C4-2B (cell line): ENCODE results near the gene TAS1R1.

Source experiments
- H3K27ac ChIP-seq: fragments of 450-650 bp; 2 replicates; pipeline ENCODE4 v1.5.1; 2017
- ZFX ChIP-seq: fragments of 450-650 bp; IDR thresholded peaks from 2 replicates; pipeline ENCODE4 v1.6.1; 2017
- TF ChIP-seq, protein P1 (sequence below): fragments of 450-650 bp; conservative IDR thresholded peaks from 2 replicates; pipeline ENCODE4 v1.5.1; 2017; ENCODE audit warnings: mild to moderate bottlenecking

Gene TAS1R1

DNA sequence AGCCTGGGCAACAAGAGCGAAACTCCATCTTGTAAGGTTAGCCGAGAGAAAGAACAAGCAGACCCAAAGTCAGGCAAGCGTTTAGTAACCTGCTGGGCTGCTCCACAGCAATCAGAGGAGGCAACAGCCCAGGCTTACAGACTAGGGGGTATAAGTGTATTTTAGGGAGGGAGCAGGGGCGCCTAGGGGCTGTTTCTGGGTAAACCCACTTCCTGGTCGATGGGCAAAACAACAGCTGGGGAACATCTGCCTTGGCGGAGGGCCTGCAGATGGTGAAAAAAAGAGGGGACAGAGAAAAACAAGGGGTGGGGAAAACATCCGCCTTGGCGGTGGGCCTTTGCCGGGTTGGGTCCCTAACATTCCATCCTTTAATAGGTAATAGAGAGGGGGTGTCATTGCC is 5.2 kb downstream of the TAS1R1 start:
- TF ChIP-seq, protein P1, sequence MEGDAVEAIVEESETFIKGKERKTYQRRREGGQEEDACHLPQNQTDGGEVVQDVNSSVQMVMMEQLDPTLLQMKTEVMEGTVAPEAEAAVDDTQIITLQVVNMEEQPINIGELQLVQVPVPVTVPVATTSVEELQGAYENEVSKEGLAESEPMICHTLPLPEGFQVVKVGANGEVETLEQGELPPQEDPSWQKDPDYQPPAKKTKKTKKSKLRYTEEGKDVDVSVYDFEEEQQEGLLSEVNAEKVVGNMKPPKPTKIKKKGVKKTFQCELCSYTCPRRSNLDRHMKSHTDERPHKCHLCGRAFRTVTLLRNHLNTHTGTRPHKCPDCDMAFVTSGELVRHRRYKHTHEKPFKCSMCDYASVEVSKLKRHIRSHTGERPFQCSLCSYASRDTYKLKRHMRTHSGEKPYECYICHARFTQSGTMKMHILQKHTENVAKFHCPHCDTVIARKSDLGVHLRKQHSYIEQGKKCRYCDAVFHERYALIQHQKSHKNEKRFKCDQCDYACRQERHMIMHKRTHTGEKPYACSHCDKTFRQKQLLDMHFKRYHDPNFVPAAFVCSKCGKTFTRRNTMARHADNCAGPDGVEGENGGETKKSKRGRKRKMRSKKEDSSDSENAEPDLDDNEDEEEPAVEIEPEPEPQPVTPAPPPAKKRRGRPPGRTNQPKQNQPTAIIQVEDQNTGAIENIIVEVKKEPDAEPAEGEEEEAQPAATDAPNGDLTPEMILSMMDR, result no peak
- no peak for TF ChIP-seq ZFX
- H3K27ac ChIP-seq, result no peak overlapping the region

GRCh38 chr1:6569033-6569432 is 13.9 kb downstream of the TAS1R1 start:
- TF ChIP-seq, protein P1, result no peak
- no peak for TF ChIP-seq ZFX
- no peak overlapping the region for H3K27ac ChIP-seq

DNA sequence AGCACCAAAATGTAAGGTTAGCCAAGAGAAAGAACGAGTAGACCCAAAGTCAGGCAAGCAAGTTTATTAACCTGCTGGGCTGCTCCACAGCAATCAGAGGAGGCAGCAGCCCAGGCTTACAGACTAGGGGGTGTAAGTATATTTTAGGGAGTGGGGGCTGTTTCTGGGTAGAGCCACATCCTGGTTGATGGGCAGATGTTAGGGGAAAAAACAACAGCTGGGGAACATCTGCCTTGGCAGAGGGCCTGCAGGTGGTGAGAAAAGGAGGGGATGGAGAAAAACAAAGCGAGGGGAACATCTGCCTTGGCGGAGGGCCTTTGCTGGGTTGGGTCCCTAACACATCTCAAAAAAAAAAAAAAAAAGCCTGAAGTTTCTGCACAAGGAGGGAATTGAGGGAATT is 15.0 kb downstream of the TAS1R1 start:
- H3K27ac ChIP-seq, result no peak overlapping the region
- TF ChIP-seq, protein P1, result no peak
- TF ChIP-seq ZFX, result no peak

GRCh38 chr1:6570987-6571386 is 15.9 kb downstream of the TAS1R1 start:
- TF ChIP-seq, protein P1, result no peak
- TF ChIP-seq ZFX, result no peak
- H3K27ac ChIP-seq, result no peak overlapping the region

DNA sequence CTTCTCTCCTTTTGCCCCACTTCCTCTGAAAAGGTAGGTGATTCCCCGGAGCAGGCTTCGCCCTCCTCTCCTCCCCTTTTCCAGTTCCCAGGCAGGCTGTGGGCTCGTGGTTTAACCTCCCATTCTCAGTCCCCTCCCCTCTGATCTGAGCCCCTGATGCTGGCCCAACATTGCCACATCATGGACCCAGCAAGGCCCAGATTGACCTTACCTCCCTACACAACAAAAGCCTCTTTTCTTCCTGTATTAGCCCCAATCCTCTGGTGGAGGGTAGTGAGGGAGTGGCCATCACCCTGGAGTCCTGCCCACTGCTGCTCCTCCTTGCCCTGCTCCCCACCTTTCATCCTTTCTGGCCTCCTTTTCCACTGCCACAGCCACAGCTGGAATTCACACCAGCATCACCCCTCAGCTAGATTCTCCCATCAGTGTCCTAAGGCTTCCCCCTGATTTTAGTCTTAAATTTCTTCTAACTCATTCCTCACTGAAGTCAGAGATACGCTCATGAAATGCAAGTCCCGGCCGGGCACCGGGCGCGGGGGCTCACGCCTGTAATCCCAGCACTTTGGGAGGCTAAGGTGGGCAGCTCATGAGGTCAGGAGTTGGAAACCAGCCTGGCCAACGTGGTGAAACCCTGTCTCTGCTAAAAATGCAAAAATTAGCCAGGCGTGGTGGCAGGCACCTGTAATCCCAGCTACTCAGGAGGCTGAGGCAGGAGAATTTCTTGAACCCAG is 17.7 kb downstream of the TAS1R1 start:
- TF ChIP-seq ZFX, result no peak
- TF ChIP-seq, protein P1, result no peak
- H3K27ac ChIP-seq, result no peak overlapping the region

- TF ChIP-seq, protein P1, result no peak
- H3K27ac ChIP-seq, result no peak overlapping the region
Observed at GRCh38 chr1:6574025-6574620, 19.0 kb downstream of the TAS1R1 start.

DNA sequence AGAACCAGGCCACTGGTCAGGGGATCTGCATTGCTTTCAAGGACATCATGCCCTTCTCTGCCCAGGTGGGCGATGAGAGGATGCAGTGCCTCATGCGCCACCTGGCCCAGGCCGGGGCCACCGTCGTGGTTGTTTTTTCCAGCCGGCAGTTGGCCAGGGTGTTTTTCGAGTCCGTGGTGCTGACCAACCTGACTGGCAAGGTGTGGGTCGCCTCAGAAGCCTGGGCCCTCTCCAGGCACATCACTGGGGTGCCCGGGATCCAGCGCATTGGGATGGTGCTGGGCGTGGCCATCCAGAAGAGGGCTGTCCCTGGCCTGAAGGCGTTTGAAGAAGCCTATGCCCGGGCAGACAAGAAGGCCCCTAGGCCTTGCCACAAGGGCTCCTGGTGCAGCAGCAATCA is 19.7 kb downstream of the TAS1R1 start:
- TF ChIP-seq, protein P1, result no peak
- TF ChIP-seq ZFX, result no peak
- H3K27ac ChIP-seq, result no peak overlapping the region
